HepG2 (cell line): ENCODE results near the gene ACSF3. TPM values are rescaled to one million over a fixed set of nuclear protein-coding genes. Genes with fewer than 3 reads are reported as not detected.

Experiments
- ATAC-seq: fragments of 200-7000 bp; cut with Tn5 transposase; 3 replicates; pipeline ENCODE4 v1.9.1; 2020; ENCODE audit warnings: mild to moderate bottlenecking, moderate library complexity
- BruUV-seq: library from RNA; stranded (reverse); fragments of 400-500 nt; replicated peaks from 2 replicates; lab custom pipeline; 2021; lab: Mats Ljungman, UMichigan
- CTCF ChIA-PET: fragments of 300-600 bp; formaldehyde crosslinking; extraction: SDS; loops from one replicate; lab custom pipeline; 2021; ENCODE audit warnings: low total read pairs, inconsistent platforms, low intra/inter-chr PET ratio; lab: Yijun Ruan, JAX
- POLR2A ChIA-PET: fragments of 350-600 bp; sonication (Branson Sonifier 250); formaldehyde crosslinking; loops from one replicate; lab custom pipeline; 2020; ENCODE audit warnings: antibody characterized with exemption, inconsistent platforms; lab: Yijun Ruan, JAX
- DNase-seq: peaks from one replicate; pipeline ENCODE4 v3.0.0-alpha.2; 2015; ENCODE audit warnings: low spot score
- FAIRE-seq: peaks from 3 replicates; lab custom pipeline; 2011; peaks lifted over from hg19 to GRCh38; lab: Jason Lieb, UNC
- H2AFZ ChIP-seq: one replicate; pipeline ENCODE4 v1.6.1; 2011; ENCODE audit warnings: low read length, inconsistent platforms
- H3K27ac ChIP-seq: fragments of 300-600 bp; 3 replicates; pipeline ENCODE4 v1.8.0; 2011; ENCODE audit warnings: mixed run types, mild to moderate bottlenecking, mixed read lengths, low read length, inconsistent platforms; ENCODE audit not compliant: insufficient read depth; ENCODE audit errors: extremely low read length
- H3K27me3 ChIP-seq, 2 experiments: fragments of 200-600 bp in 1 of 2; 2 replicates in 1 of 2; 3 replicates in 1 of 2; pipeline versions ENCODE4 v1.6.0 to v1.8.0; 2011; ENCODE audit warnings: low read length in 2 of 2, mild to moderate bottlenecking in 2 of 2, moderate library complexity in 2 of 2, inconsistent platforms in 1 of 2; ENCODE audit not compliant: insufficient read depth in 2 of 2, control insufficient read depth in 1 of 2
- H3K36me3 ChIP-seq, 2 experiments: fragments of 200-600 bp in 1 of 2; replicated peaks in 1 of 2; 2 replicates in 1 of 2; 3 replicates in 1 of 2; pipeline versions ENCODE4 v1.5.1 to v1.8.0; 2011; ENCODE audit warnings: low read length in 2 of 2, inconsistent platforms in 1 of 2; ENCODE audit not compliant: insufficient read depth in 2 of 2, control insufficient read depth in 1 of 2
- H3K4me1 ChIP-seq: 2 replicates; pipeline ENCODE4 v1.5.1; 2012; ENCODE audit warnings: low read length, inconsistent platforms; ENCODE audit not compliant: insufficient read depth
- H3K4me2 ChIP-seq: 2 replicates; pipeline ENCODE4 v1.6.0; 2011; ENCODE audit warnings: low read depth, low read length, inconsistent platforms
- H3K4me3 ChIP-seq, 3 experiments: fragments of 200-600 bp in 1 of 3; sonication (generic), shearing (Covaris generic) in 1 of 3; replicated peaks in 1 of 3; 2 replicates each; pipeline ENCODE4 v1.5.1; 2011 to 2016; ENCODE audit warnings: low read length in 3 of 3, inconsistent platforms in 2 of 3, low read depth in 2 of 3, mild to moderate bottlenecking in 2 of 3, control low read depth in 1 of 3, mixed read lengths in 1 of 3; ENCODE audit not compliant: insufficient read depth in 1 of 3
- H3K79me2 ChIP-seq: one replicate; pipeline ENCODE4 v1.6.1; 2011; ENCODE audit warnings: low read length, inconsistent platforms; ENCODE audit not compliant: insufficient read depth
- H3K9ac ChIP-seq: 2 replicates; pipeline ENCODE4 v1.6.0; 2011; ENCODE audit warnings: mild to moderate bottlenecking, low read depth, low read length, inconsistent platforms; ENCODE audit not compliant: insufficient read depth
- H3K9me3 ChIP-seq: 2 replicates; pipeline ENCODE4 v1.5.1; 2012; ENCODE audit warnings: mild to moderate bottlenecking, low read length
- H4K20me1 ChIP-seq: 2 replicates; pipeline ENCODE4 v1.6.0; 2011; ENCODE audit warnings: inconsistent platforms, mild to moderate bottlenecking, low read length, moderate library complexity; ENCODE audit not compliant: insufficient read depth
- ASH2L ChIP-seq: fragments of 300-600, 200-600 bp; sonication (generic); IDR thresholded peaks from 2 replicates; pipeline ENCODE4 v1.7.0; 2017; ENCODE audit warnings: low read depth, mild to moderate bottlenecking, moderate library complexity, mixed read lengths, low read length; ENCODE audit not compliant: insufficient read length
- CEBPB ChIP-seq: IDR thresholded peaks from 2 replicates; pipeline ENCODE4 v1.6.1; 2011; ENCODE audit warnings: low read depth, low read length, improper control_type of control experiment, borderline replicate concordance
- CSRNP1 ChIP-seq: sonication (generic); formaldehyde crosslinking; IDR thresholded peaks from 2 replicates; pipeline ENCODE4 v1.8.1; 2023; ENCODE audit warnings: mild to moderate bottlenecking, missing genetic modification reagents
- FLYWCH1 ChIP-seq: sonication (generic); formaldehyde crosslinking; IDR thresholded peaks from 2 replicates; pipeline ENCODE4 v1.8.1; 2023; ENCODE audit warnings: mild to moderate bottlenecking, missing genetic modification reagents
- FOXC1 ChIP-seq: sonication (generic); formaldehyde crosslinking; IDR thresholded peaks from 2 replicates; pipeline ENCODE4 v1.8.0; 2022; ENCODE audit warnings: mild to moderate bottlenecking, missing genetic modification reagents, borderline replicate concordance
- FOXJ3 ChIP-seq: sonication (generic); formaldehyde crosslinking; IDR thresholded peaks from 2 replicates; pipeline ENCODE4 v1.4.0; 2020; ENCODE audit warnings: missing genetic modification reagents, mild to moderate bottlenecking, borderline replicate concordance
- NONO ChIP-seq, 2 experiments: fragments of 450-650 bp in 1 of 2; sonication (generic) in 1 of 2; formaldehyde crosslinking in 1 of 2; IDR thresholded peaks in 1 of 2; conservative IDR thresholded peaks in 1 of 2; 2 replicates each; pipeline versions ENCODE4 v1.6.1 to v1.8.0; 2017 to 2022; ENCODE audit warnings: mild to moderate bottlenecking in 1 of 2, missing genetic modification reagents in 1 of 2, moderate library complexity in 1 of 2
- PHB2 ChIP-seq: fragments of 450-650 bp; IDR thresholded peaks from 2 replicates; pipeline ENCODE4 v1.6.1; 2018; ENCODE audit not compliant: partially characterized antibody
- SKI ChIP-seq: fragments of 450-650 bp; IDR thresholded peaks from one replicate; pipeline ENCODE4 v1.6.1; 2018; ENCODE audit warnings: mild to moderate bottlenecking; ENCODE audit not compliant: partially characterized antibody
- SMC3 ChIP-seq: IDR thresholded peaks from 2 replicates; pipeline ENCODE4 v1.6.1; 2011; ENCODE audit warnings: low read length, improper control_type of control experiment
- TP53 ChIP-seq: sonication (generic); formaldehyde crosslinking; conservative IDR thresholded peaks from 2 replicates; pipeline ENCODE4 v1.4.0; 2020; ENCODE audit warnings: missing genetic modification reagents
- ZHX2 ChIP-seq, 2 experiments: sonication (generic) in 1 of 2; formaldehyde crosslinking in 1 of 2; IDR thresholded peaks; 2 replicates each; pipeline versions ENCODE4 v1.6.1 to v1.9.0; 2014 to 2022; ENCODE audit warnings: antibody characterized with exemption in 1 of 2, borderline replicate concordance in 1 of 2, inconsistent platforms in 1 of 2, low read depth in 1 of 2, missing genetic modification reagents in 1 of 2
- ZNF333 ChIP-seq: sonication (generic); formaldehyde crosslinking; IDR thresholded peaks from 2 replicates; pipeline ENCODE4 v1.4.0; 2020; ENCODE audit warnings: mild to moderate bottlenecking, missing genetic modification reagents, borderline replicate concordance
- ZNF451 ChIP-seq: sonication (generic); formaldehyde crosslinking; IDR thresholded peaks from 2 replicates; pipeline ENCODE4 v1.5.0; 2020; ENCODE audit warnings: mild to moderate bottlenecking, missing genetic modification reagents
- ZNF550 ChIP-seq: sonication (generic); formaldehyde crosslinking; IDR thresholded peaks from 2 replicates; pipeline ENCODE4 v1.4.0; 2020; ENCODE audit warnings: mild to moderate bottlenecking, missing genetic modification reagents, borderline replicate concordance
- ZNF781 ChIP-seq: sonication (generic); formaldehyde crosslinking; IDR thresholded peaks from 2 replicates; pipeline ENCODE4 v1.5.1; 2020; ENCODE audit warnings: borderline replicate concordance, mild to moderate bottlenecking, missing genetic modification reagents; ENCODE audit errors: not compliant biosample characterization
- WGBS: methylation state at CpG from one replicate; pipeline ENCODE4 v1.1.6; 2017; ENCODE audit warnings: low lambda C conversion rate; 5-methylcytosine and 5-hydroxymethylcytosine counted together
- in situ Hi-C: cut with HindIII; loops from 2 replicates; pipeline ENCODE4 v1.10.0; 2017; ENCODE audit warnings: low pct_unique_long_range_greater_than_20kb; ENCODE audit not compliant: extremely low pct_ligation_motif_present
- intact Hi-C: fragments of 100-400 bp; cut with micrococcal nuclease; formaldehyde crosslinking; loops from one replicate; pipeline ENCODE4 v1.10.0; 2022; ENCODE audit not compliant: unreplicated experiment
- polyA plus RNA-seq, 8 experiments: library from polyadenylated mRNA; depleted of rRNA in 3 of 8; stranded (reverse) in 7 of 8; unstranded in 1 of 8; fragments of >200 nt; fragmentation: Illumina TruSeq in 4 of 8; extraction: Trizol in 4 of 8; gene quantifications; 2 replicates each; pipeline versions ENCODE4 v1.2.1 to v1.2.3, GENCODE V29; 2011 to 2016; ENCODE audit warnings: low read depth in 4 of 8, missing spikeins in 1 of 8, mixed read lengths in 1 of 8; ENCODE audit not compliant: insufficient read depth in 1 of 8
- total RNA-seq, 5 experiments: library from RNA; depleted of rRNA; stranded (reverse); fragments of >200 nt; fragmentation: Illumina TruSeq; extraction: Trizol; gene quantifications; 2 replicates each; pipeline ENCODE4 v1.2.3, GENCODE V29; 2016; ENCODE audit warnings: low read depth in 1 of 5

The ACSF3 gene
- total and polyA plus RNA-seq, 2 of the 13 experiments (the other 11 are each of a cell fraction or from before 2014, with no cell fraction given): 14.9 to 30.6 TPM

GRCh38 chr16:89085755-89086154, 7.9 kb upstream of the ACSF3 start:
- Histone ChIP-seq H3K36me3 (no peaks in the 10 kb centered on the region), H4K20me1 (no peaks in the 10 kb centered on the region), H3K4me3 (no peak overlapping the region), H3K27ac (no peak overlapping the region), H3K9me3 (no peaks in the 10 kb centered on the region), H3K4me1 (peaks cover 34% of the 10 kb centered on the region), H3K79me2 (no peaks in the 10 kb centered on the region), H3K4me2 (no peak overlapping the region), H3K9ac (no peak overlapping the region)
- WGBS: 21% methylated on average over 9 of the region's 9 CpGs
- ATAC-seq (no peak), FAIRE-seq (no peak), DNase-seq (no peak)
- CTCF ChIA-PET: no interaction called here
- intact Hi-C loops: no loop called here
- no peak for TF ChIP-seq ZNF550
- TF ChIP-seq ZNF451 (CRISPR knock-in tag): no peak
- TF ChIP-seq CSRNP1: no peak
- TF ChIP-seq FOXJ3: no peak
- no peak for TF ChIP-seq FLYWCH1 (CRISPR knock-in tag)
- no peak for TF ChIP-seq SMC3
- no peak for TF ChIP-seq TP53 (CRISPR knock-in tag)
- no peak for TF ChIP-seq CEBPB
- TF ChIP-seq FOXC1 (CRISPR knock-in tag): no peak
- TF ChIP-seq ZHX2 (IDR thresholded peaks at IDR 0.05; ENCODE audit: low read depth): no peak
- TF ChIP-seq ZHX2 (CRISPR knock-in tag; IDR thresholded peaks at IDR 0.05; ENCODE audit: borderline replicate concordance): no peak
- no peak for TF ChIP-seq SKI
- no peak for TF ChIP-seq ZNF333 (CRISPR knock-in tag)
- TF ChIP-seq ZNF781 (CRISPR knock-in tag): no peak
- TF ChIP-seq NONO (IDR thresholded peaks at IDR 0.05): no peak
- no peak for TF ChIP-seq NONO (CRISPR knock-in tag; conservative IDR thresholded peaks at IDR 0.05)
- no peak for TF ChIP-seq ASH2L
- no peak for TF ChIP-seq PHB2
- TF ChIP-seq, all 625 proteins: peak for 0
- no TSS peak for BruUV-seq
- in situ Hi-C loops: no loop called here
- Histone ChIP-seq H3K27me3 (peaks cover 24 to 70% of the 10 kb centered on the region in 2 experiments), H2AFZ (no peak overlapping the region)
- POLR2A ChIA-PET: no interaction called here
